Measurements from ENCODE around the gene ATP5ME. TPM values are rescaled to one million over a fixed set of nuclear protein-coding genes. Genes with fewer than 3 reads are reported as not detected.
A peak's percentile ranks its signal among the peaks of the same experiment; 100 is the strongest.

ATP5ME gene
- total RNA-seq, 6 experiments from 2014 or later = 78.2 to 225 (median 162) TPM

DNA sequence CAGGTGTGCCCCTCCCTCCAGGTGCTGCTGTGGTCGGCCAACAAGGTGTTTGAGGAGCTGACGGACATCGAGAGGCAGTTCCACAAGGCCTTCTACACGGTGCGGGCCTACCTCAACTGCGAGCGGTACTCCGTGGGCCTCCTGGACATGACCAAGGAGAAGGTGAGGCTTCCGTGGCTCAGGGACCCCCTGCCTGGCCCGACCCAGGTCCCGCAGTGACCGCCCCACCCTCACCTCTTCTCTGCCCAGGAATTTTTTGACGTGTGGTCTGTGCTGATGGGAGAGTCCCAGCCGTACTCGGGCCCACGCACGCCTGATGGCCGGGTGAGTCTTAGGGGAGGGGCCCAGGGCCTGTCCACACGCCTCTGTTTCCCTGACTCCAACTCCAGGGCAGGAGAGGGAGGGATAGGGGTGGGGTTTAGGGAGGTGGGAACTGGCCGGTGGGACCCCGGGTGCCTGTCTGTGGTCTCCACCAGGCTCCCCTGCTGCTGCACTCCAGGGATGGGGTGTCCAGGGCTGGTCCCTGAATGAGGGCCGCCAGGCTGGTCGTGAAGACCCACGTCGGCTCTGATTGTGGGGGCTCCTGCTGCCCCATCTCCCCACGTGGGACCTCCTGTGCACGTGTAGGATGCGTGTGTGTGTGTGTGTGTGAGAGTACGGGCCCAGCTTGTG is 20.1 kb downstream of the ATP5ME start:
- DNase-seq (peak in 2 of 3 donors; percentile 8 to 49), ATAC-seq (no peak)
- WGBS (ENCODE audit: insufficient coverage, low coverage, low lambda C conversion rate, missing lambda C conversion rate) = 79% methylated on average over 16 of the region's 29 CpGs
- no peak overlapping the region for H3K27ac ChIP-seq
- intact Hi-C loops (cut with DNase I) = no loop called here
- H3K4me1 ChIP-seq = no peaks in the 10 kb centered on the region
- H3K36me3 ChIP-seq = no peaks in the 10 kb centered on the region
- no peaks in the 10 kb centered on the region for H3K27me3 ChIP-seq
- H3K9me3 ChIP-seq = no peaks in the 10 kb centered on the region
- H3K4me3 ChIP-seq = no peak overlapping the region
- no peak for TF ChIP-seq POLR2A (IDR thresholded peaks at IDR 0.05)
- TF ChIP-seq, protein P1, sequence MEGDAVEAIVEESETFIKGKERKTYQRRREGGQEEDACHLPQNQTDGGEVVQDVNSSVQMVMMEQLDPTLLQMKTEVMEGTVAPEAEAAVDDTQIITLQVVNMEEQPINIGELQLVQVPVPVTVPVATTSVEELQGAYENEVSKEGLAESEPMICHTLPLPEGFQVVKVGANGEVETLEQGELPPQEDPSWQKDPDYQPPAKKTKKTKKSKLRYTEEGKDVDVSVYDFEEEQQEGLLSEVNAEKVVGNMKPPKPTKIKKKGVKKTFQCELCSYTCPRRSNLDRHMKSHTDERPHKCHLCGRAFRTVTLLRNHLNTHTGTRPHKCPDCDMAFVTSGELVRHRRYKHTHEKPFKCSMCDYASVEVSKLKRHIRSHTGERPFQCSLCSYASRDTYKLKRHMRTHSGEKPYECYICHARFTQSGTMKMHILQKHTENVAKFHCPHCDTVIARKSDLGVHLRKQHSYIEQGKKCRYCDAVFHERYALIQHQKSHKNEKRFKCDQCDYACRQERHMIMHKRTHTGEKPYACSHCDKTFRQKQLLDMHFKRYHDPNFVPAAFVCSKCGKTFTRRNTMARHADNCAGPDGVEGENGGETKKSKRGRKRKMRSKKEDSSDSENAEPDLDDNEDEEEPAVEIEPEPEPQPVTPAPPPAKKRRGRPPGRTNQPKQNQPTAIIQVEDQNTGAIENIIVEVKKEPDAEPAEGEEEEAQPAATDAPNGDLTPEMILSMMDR (IDR thresholded peaks at IDR 0.05) = no peak

DNA sequence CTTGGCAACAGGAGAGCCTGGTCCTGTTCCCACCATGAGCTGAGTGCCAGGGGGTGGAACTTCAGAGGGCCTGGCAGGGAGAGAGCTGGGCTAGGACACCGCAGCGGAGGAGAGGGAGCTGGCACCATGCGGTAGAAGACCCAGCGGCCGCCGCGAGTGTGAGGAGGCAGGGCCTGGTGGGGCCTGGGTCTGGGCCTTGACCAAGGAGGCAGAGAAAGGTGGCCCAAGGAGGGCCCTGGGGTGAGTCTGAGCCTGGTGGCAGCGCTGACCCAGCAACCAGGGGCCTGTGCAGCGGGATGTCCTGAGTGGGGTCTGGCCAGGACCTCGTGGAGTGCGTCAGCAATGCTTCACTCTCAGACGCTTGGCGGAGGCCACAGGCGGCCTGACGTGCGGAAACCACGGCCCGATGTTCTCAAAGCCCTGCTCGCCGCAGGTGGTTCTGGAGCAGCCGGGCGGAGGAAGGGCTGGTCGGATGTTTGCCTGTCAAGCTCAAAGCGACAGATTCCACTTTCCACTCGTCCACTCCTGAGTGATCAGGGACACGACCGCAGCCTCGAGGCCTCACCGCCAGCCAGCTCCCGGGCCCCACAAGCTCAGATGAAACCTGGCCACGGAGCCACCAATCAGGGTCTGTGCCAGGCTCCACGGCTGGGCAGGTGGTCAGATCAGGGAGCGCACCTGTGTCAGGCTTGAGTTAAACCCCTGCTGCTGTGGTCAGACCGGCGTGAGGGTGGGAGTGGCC is 20.8 kb downstream of the ATP5ME start:
- H3K4me3 ChIP-seq = no peak overlapping the region
- no peaks in the 10 kb centered on the region for H3K4me1 ChIP-seq
- H3K27ac ChIP-seq = no peak overlapping the region
- DNase-seq (peak in 2 of 3 donors; percentile 9 to 51), ATAC-seq (no peak)
- no peaks in the 10 kb centered on the region for H3K27me3 ChIP-seq
- no peak for TF ChIP-seq POLR2A (IDR thresholded peaks at IDR 0.05)
- TF ChIP-seq, protein P1 (IDR thresholded peaks at IDR 0.05) = no peak
- no peaks in the 10 kb centered on the region for H3K9me3 ChIP-seq
- intact Hi-C loops (cut with DNase I) = no loop called here
- 71% methylated on average over 7 of the region's 35 CpGs for WGBS (ENCODE audit: insufficient coverage, low coverage, low lambda C conversion rate, missing lambda C conversion rate)
- H3K36me3 ChIP-seq = no peaks in the 10 kb centered on the region

DNA sequence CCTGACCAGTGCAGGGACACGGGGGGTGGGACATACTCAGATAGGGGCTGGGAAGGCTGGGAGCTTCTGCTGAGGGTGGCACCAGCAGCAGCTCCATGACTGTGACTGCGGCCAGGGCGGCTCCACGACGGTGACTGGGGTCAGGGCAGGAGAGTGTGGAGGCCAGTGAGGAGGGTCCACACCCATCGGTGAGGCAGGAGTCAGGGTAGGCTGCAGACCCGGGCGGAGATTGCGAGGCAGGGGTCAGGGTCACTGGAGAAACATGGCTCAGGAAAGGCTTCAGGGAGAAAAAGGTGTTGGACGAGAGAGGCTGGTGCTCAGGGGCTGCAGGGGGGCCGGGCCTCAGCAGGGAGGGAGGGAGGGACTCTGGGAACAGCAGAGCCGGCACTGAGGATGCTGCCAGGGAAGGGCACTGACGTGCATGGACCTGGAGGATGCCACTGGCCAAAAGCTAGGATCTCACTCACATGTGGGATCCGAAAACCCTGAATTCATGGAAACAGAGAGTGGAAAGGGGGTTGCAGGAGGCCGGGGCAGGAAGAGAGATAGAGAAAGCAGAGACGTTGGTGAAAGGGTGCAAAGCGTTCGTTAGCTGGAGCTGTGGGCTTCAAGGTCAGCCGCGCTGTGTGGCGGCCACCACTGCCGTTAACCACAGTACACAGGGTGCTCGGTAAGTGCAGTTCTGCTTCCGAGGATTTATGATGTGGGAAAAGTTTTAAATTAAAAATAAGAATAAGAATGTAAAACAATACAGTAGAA is 22.0 kb downstream of the ATP5ME start:
- H3K9me3 ChIP-seq = no peaks in the 10 kb centered on the region
- H3K4me1 ChIP-seq = no peaks in the 10 kb centered on the region
- DNase-seq = peak in 2 of 3 donors; percentile 5 to 35
- H3K27ac ChIP-seq = no peak overlapping the region
- intact Hi-C loops (cut with DNase I) = no loop called here
- WGBS (ENCODE audit: insufficient coverage, low coverage, low lambda C conversion rate, missing lambda C conversion rate) = 58% methylated on average over 16 of the region's 24 CpGs
- no peak overlapping the region for H3K4me3 ChIP-seq
- no peak for ATAC-seq
- H3K27me3 ChIP-seq = no peaks in the 10 kb centered on the region
- TF ChIP-seq, protein P1 (IDR thresholded peaks at IDR 0.05) = no peak
- no peak for TF ChIP-seq POLR2A (IDR thresholded peaks at IDR 0.05)
- H3K36me3 ChIP-seq = no peaks in the 10 kb centered on the region

DNA sequence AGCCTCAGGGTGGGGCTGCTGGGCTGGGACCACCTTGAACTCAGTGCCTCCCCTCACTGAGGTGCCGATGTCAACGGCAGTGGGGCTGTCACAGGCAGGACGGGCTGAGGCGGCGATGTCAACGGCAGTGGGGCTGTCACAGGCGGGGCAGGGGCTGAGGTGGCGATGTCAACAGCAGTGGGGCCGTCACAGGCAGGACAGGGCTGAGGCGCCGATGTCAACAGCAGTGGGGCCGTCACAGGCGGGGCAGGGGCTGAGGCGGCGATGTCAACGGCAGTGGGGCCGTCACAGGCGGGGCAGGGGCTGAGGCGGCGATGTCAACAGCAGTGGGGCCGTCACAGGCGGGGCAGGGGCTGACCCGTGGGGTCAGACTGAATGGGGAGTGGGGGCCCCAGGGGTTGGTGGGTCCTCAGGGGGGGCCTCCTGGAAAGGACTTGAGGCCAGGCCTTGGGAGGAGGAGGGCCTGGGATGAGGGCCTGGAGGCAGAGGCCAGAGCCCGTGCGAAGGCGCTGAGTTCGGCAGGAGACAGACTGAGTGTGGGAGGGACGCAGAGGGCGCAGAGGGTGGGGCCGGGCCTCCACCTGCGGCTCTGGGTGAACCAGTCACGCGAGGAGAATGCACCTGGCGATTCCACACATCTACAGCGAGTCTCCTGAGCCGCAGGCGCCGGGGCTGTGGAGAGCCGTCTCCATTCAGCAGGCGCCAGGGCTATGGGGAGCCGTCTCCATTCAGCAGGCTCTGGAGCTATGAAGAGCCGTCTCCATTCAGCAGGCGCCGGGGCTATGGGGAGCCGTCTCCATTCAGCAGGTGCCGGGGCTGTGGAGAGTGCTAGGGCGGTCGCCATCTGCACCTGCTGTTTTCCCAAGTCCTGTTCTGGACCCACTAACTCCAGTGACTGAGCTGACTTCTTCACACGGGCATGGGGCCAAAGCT is 22.9 kb downstream of the ATP5ME start:
- no peaks in the 10 kb centered on the region for H3K27me3 ChIP-seq
- DNase-seq (peak in 2 of 3 donors; percentile 13 to 43), ATAC-seq (no peak)
- H3K27ac ChIP-seq = no peak overlapping the region
- no peak overlapping the region for H3K4me3 ChIP-seq
- intact Hi-C loops (cut with DNase I) = no loop called here
- no peaks in the 10 kb centered on the region for H3K9me3 ChIP-seq
- no peaks in the 10 kb centered on the region for H3K4me1 ChIP-seq
- WGBS (ENCODE audit: insufficient coverage, low coverage, low lambda C conversion rate, missing lambda C conversion rate) = 30% methylated on average over 16 of the region's 49 CpGs
- no peaks in the 10 kb centered on the region for H3K36me3 ChIP-seq
- no peak for TF ChIP-seq POLR2A (IDR thresholded peaks at IDR 0.05)
- TF ChIP-seq, protein P1 (IDR thresholded peaks at IDR 0.05) = no peak

Data from right lobe of liver (tissue), 6 donors.